ENCODE measurements around the gene ATP6V1G1. TPM values are rescaled to one million over a fixed set of nuclear protein-coding genes. Genes with fewer than 3 reads are reported as not detected.

The ATP6V1G1 gene
- total RNA-seq, 2 experiments from 2014 or later = 95.8 to 96.7 TPM

Other genes with a start within 250 kb of the ATP6V1G1 start
- 100 to 1,000 TPM; 482 to 492 TPM for gene AKNA, start 199.8 kb upstream of the ATP6V1G1 start, total RNA-seq
- gene WHRN, start 82.3 kb upstream of the ATP6V1G1 start, total RNA-seq = 10 to 100 TPM; 10.5 TPM
- 10 to 100 TPM; 22.0 to 23.1 TPM for gene TMEM268, start 23.5 kb downstream of the ATP6V1G1 start, total RNA-seq
- not detected for gene TEX53, start 70.0 kb downstream of the ATP6V1G1 start, total RNA-seq
- not detected for gene TEX48, start 94.4 kb downstream of the ATP6V1G1 start, total RNA-seq
- 1 to 10 TPM; 1.0 to 1.2 TPM for gene TNFSF15, start 218.3 kb downstream of the ATP6V1G1 start, total RNA-seq